ENCODE results near the gene HK3.

GRCh38 chr5:176887252-176887849 lies 11.8 kb downstream of the HK3 start:
- TF ChIP-seq, protein P1, sequence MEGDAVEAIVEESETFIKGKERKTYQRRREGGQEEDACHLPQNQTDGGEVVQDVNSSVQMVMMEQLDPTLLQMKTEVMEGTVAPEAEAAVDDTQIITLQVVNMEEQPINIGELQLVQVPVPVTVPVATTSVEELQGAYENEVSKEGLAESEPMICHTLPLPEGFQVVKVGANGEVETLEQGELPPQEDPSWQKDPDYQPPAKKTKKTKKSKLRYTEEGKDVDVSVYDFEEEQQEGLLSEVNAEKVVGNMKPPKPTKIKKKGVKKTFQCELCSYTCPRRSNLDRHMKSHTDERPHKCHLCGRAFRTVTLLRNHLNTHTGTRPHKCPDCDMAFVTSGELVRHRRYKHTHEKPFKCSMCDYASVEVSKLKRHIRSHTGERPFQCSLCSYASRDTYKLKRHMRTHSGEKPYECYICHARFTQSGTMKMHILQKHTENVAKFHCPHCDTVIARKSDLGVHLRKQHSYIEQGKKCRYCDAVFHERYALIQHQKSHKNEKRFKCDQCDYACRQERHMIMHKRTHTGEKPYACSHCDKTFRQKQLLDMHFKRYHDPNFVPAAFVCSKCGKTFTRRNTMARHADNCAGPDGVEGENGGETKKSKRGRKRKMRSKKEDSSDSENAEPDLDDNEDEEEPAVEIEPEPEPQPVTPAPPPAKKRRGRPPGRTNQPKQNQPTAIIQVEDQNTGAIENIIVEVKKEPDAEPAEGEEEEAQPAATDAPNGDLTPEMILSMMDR (conservative IDR thresholded peaks at IDR 0.05 in 1 of 2, IDR thresholded peaks at IDR 0.05 in 1 of 2; ENCODE audit: extremely low read depth in 1 of 2, insufficient read depth in 1 of 2, low read depth in 1 of 2, low read length in 2 of 2): no peak
- no peak for TF ChIP-seq EZH2 (IDR thresholded peaks at IDR 0.05; ENCODE audit: borderline replicate concordance, low read length)

Data from mammary epithelial cell (primary cell).